Loucy (cell line): ENCODE results near the gene GALR2.

Experiments
- H2AFZ ChIP-seq: fragments of 200-600 bp; sonication (generic); 2 replicates; pipeline ENCODE4 v1.6.0; 2016; ENCODE audit warnings: antibody characterized with exemption, mild to moderate bottlenecking, low read length, moderate library complexity
- H3F3A ChIP-seq: fragments of 200-600 bp; 2 replicates; pipeline ENCODE4 v1.6.0; 2016; ENCODE audit warnings: antibody characterized with exemption, low read depth, mild to moderate bottlenecking
- H3K27me3 ChIP-seq: fragments of 200-600 bp; sonication (generic); 2 replicates; pipeline ENCODE4 v1.6.1; 2014; ENCODE audit warnings: low read length, mild to moderate bottlenecking; ENCODE audit not compliant: insufficient read depth, poor library complexity, severe bottlenecking
- H3K36me3 ChIP-seq: fragments of 200-600 bp; sonication (generic); 2 replicates; pipeline ENCODE4 v1.6.1; 2016; ENCODE audit warnings: low read length; ENCODE audit not compliant: insufficient read depth
- H3K4me1 ChIP-seq: fragments of 200-600 bp; sonication (generic); 2 replicates; pipeline ENCODE4 v1.5.1; 2014; ENCODE audit warnings: low read length, mild to moderate bottlenecking; ENCODE audit not compliant: insufficient read depth, poor library complexity, severe bottlenecking
- H3K4me2 ChIP-seq: fragments of 200-600 bp; sonication (generic); 2 replicates; pipeline ENCODE4 v1.6.0; 2014; ENCODE audit warnings: antibody characterized with exemption, low read length, low read depth, mild to moderate bottlenecking; ENCODE audit not compliant: poor library complexity, severe bottlenecking
- H3K4me3 ChIP-seq: fragments of 200-600 bp; sonication (generic); 2 replicates; pipeline ENCODE4 v1.5.1; 2014; ENCODE audit warnings: low read length, mild to moderate bottlenecking, mixed read lengths; ENCODE audit not compliant: poor library complexity, severe bottlenecking
- H3K79me2 ChIP-seq: fragments of 200-600 bp; sonication (generic); 2 replicates; pipeline ENCODE4 v1.6.1; 2014; ENCODE audit warnings: low read length; ENCODE audit not compliant: insufficient read depth
- H3K9ac ChIP-seq: fragments of 200-600 bp; sonication (generic); 2 replicates; pipeline ENCODE4 v1.6.0; 2014; ENCODE audit warnings: mild to moderate bottlenecking, low read depth, low read length, moderate library complexity; ENCODE audit not compliant: poor library complexity, severe bottlenecking
- H3K9me2 ChIP-seq: fragments of 200-600 bp; sonication (generic); replicated peaks from 2 replicates; pipeline ENCODE4 v1.6.1; 2016; ENCODE audit warnings: low read depth, low read length, mixed read lengths
- H3K9me3 ChIP-seq: fragments of 200-600 bp; sonication (generic); 2 replicates; pipeline ENCODE4 v1.6.1; 2014; ENCODE audit warnings: mild to moderate bottlenecking, antibody characterized with exemption, low read length, low read depth; ENCODE audit not compliant: insufficient read depth
- H4K20me1 ChIP-seq: fragments of 200-600 bp; sonication (generic); 2 replicates; pipeline ENCODE4 v1.6.0; 2014; ENCODE audit warnings: antibody characterized with exemption, low read length, mild to moderate bottlenecking; ENCODE audit not compliant: insufficient read depth, poor library complexity, severe bottlenecking
- EZH2phosphoT487 ChIP-seq: fragments of 200-600 bp; IDR thresholded peaks from 2 replicates; pipeline ENCODE4 v1.6.1; 2018; ENCODE audit warnings: antibody characterized with exemption, mild to moderate bottlenecking, moderate library complexity, borderline replicate concordance
- TF ChIP-seq, protein P1 (sequence below): fragments of 200-600 bp; sonication (generic); conservative IDR thresholded peaks from 2 replicates; pipeline ENCODE4 v1.5.1; 2014; ENCODE audit warnings: mild to moderate bottlenecking, antibody characterized with exemption, low read length

Gene GALR2

DNA sequence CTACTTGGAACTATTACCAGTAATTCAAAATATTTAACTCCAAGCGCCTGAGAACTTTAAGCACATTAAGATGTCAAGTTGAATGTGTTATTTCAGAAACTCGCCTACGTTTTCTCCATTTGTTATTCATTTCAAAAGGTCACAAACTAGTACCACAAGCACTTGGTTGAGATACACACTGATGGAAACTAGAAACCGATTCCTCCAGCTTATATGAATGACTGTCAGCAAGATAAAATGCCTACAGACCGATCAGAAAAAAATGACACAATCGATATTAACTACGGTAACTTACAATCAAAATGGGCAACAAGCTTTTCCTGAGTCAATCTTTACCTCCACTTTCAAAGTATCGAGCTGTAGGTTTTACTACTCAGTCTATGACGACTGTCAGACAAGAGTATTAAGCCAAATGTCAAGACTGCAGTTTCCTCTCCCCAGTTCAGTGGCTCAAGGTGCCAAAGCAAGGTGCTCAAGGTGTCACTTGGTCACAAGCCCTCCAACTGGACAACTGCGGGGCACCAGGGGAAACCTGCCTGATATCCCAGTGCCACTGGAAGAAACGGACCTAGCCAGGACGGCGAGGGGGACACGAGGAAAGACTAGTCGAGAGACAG is 2.9 kb upstream of the GALR2 start:
- Histone ChIP-seq H2AFZ (peak overlapping the region; percentile 96), H3F3A (no peaks in the 10 kb centered on the region), H3K4me3 (peak overlapping the region; percentile 85), H3K9me3 (no peaks in the 10 kb centered on the region), H4K20me1 (peaks cover 16% of the 10 kb centered on the region), H3K36me3 (peaks cover 17% of the 10 kb centered on the region; the same call in 1 of the 2 replicates), H3K9me2 (no peaks in the 10 kb centered on the region), H3K4me1 (peaks cover 14% of the 10 kb centered on the region), H3K4me2 (peak overlapping the region; percentile 91), H3K9ac (peak overlapping the region; percentile 89), H3K27me3 (no peaks in the 10 kb centered on the region), H3K79me2 (peaks cover 55% of the 10 kb centered on the region)
- TF ChIP-seq, protein P1, sequence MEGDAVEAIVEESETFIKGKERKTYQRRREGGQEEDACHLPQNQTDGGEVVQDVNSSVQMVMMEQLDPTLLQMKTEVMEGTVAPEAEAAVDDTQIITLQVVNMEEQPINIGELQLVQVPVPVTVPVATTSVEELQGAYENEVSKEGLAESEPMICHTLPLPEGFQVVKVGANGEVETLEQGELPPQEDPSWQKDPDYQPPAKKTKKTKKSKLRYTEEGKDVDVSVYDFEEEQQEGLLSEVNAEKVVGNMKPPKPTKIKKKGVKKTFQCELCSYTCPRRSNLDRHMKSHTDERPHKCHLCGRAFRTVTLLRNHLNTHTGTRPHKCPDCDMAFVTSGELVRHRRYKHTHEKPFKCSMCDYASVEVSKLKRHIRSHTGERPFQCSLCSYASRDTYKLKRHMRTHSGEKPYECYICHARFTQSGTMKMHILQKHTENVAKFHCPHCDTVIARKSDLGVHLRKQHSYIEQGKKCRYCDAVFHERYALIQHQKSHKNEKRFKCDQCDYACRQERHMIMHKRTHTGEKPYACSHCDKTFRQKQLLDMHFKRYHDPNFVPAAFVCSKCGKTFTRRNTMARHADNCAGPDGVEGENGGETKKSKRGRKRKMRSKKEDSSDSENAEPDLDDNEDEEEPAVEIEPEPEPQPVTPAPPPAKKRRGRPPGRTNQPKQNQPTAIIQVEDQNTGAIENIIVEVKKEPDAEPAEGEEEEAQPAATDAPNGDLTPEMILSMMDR: no peak
- no peak for TF ChIP-seq EZH2phosphoT487

DNA sequence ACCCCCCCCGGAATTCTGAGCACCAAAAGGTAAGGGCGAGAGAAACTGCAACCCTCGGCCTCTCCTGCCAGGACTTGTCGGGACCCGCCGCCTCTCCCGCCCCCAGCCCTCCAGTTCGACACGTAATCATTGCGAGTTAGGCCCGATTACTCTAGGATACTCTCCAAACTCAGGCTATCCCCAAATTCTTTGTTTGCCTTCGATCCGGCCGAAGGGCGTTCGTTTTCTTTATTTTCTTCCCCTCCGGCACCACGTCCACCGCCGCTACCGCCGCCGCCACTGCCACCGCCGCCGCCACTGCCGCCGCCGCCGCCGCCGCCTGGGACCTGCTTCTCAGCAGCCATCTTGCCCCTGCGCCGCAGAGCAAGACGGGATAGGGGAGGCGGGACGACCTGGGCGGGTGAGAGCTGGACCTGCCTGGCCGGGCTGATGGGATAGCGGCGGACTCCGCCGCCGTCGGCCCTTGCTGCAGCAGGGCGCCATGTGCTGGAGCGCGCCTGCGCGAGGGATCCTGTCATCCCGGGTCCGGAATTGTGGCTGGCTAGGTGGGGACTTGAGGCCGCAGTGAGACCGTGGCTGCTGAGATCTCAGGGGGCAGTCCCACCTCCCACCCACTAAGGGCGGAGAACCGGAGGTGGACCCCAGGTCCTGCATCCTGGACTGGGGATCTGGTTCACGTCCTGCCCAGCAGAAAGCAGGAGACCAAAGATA is 2.3 kb upstream of the GALR2 start, which contains the start of gene SRP68:
TSS of gene SRP68 (minus strand) at position 370 of the 711 bp plus-strand sequence. CDS start at position 344, 26 bp downstream.
- Histone ChIP-seq H2AFZ (peak within 1 kb of the TSS; percentile 96), H3K79me2 (peaks cover 50% of the 10 kb centered on the region), H3K9me2 (no peaks in the 10 kb centered on the region), H3K27me3 (no peaks in the 10 kb centered on the region), H3K9me3 (no peaks in the 10 kb centered on the region), H3K4me1 (peaks cover 14% of the 10 kb centered on the region), H3K9ac (peak within 1 kb of the TSS; percentile 89), H4K20me1 (peaks cover 16% of the 10 kb centered on the region), H3K4me3 (peak within 1 kb of the TSS; percentile 85), H3F3A (no peaks in the 10 kb centered on the region), H3K4me2 (peak within 1 kb of the TSS; percentile 91), H3K36me3 (peaks cover 10% of the 10 kb centered on the region; the same call in 1 of the 2 replicates)
- TF ChIP-seq, protein P1: no peak
- TF ChIP-seq EZH2phosphoT487: no peak

DNA sequence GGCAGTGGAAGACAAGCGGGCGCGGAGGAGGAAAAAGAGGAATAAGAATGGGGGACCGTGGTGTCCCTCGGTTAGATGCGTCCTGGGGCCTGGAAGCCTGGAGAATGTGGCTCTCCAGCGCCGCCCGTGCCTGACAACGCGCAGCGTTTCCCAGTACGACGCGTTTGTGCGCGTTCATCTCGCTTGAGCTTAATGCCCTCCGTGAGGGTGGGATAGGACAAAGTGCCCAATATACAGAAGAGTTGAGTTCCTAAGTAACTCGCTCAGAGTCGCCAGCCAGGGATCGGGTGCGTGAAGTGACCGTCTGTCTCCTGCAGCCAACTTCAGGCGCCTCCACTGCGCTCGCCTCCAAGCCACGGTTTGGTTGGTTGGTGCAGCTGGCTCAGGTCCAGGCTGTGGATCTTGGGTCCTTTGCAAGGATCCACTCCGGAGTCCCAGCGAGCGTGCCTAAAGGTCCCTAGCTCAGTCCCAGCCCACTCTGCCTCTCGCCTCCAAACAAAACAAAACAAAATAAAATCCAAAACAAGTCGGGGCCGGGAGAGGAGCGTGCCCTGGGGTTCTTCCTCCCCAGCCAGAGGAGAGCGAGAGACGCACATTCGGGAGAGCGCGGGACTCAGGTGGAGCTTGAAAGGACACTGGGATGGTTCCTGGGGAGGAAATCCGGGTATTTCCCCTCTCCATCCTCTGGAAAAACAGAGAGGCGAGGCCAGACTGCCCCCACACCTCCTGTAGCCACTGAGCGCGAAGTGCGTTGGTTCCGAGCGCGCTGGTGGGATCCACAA is 974 bp downstream of the GALR2 start:
- Histone ChIP-seq H3K79me2 (peaks cover 23% of the 10 kb centered on the region), H3K36me3 (no peaks in the 10 kb centered on the region), H2AFZ (no peak overlapping the region), H4K20me1 (peaks cover 8% of the 10 kb centered on the region), H3K9me2 (no peaks in the 10 kb centered on the region), H3K9ac (no peak overlapping the region), H3K4me1 (peaks cover 9% of the 10 kb centered on the region), H3K4me2 (no peak overlapping the region), H3F3A (no peaks in the 10 kb centered on the region), H3K4me3 (no peak overlapping the region), H3K9me3 (no peaks in the 10 kb centered on the region), H3K27me3 (no peaks in the 10 kb centered on the region)
- no peak for TF ChIP-seq EZH2phosphoT487
- TF ChIP-seq, protein P1: no peak
